Measurements from ENCODE around the gene GOLGA6B. TPM values are rescaled to one million over a fixed set of nuclear protein-coding genes. Genes with fewer than 3 reads are reported as not detected.
"Not testable (repeated sequence)": the region's sequence is repeated elsewhere in the genome, so short reads cannot be mapped to it uniquely, and the experiment has no call there.

GOLGA6B gene
- not detected in 2 replicates for total RNA-seq
- long read RNA-seq, result 0 reads

DNA sequence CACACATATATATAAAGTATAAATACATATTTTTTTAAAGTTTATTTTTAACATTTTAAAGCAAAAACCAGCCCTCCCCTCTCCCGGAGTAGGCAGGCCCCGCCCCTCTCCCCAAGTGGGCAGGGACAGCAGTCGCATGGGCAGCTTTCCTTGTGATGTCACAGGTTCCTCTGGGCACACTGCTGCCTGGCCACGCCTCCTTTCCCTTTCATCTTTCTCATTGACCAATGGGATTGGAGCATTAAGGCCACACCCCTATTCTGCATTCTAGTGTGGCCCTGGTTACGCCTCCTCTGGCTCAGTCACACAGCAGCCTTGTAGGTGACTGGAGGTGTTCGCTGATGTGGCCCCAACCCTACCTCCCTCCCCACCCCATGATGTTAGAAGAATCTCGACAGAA, at the start of gene GOLGA6B:
GOLGA6B (plus strand) TSS at position 301 of the 400 bp plus-strand sequence; CDS start at position 342, 41 bp downstream.
- not testable (repeated sequence) for H3K4me3 Mint-ChIP-seq (ENCODE audit: low read depth); H3K9me3 Mint-ChIP-seq (ENCODE audit: low read depth); H3K4me1 Mint-ChIP-seq (ENCODE audit: low read depth); H3K27me3 Mint-ChIP-seq; H3K36me3 Mint-ChIP-seq (ENCODE audit: insufficient read depth); DNase-seq (ENCODE audit: low spot score, unreplicated experiment); H3K27ac Mint-ChIP-seq

- Mint-ChIP-seq H3K9me3 (ENCODE audit: low read depth) (no peaks in the 10 kb centered on the region), H3K27me3 (peaks cover 3% of the 10 kb centered on the region), H3K36me3 (ENCODE audit: insufficient read depth) (no peaks in the 10 kb centered on the region), H3K4me1 (ENCODE audit: low read depth) (peaks cover 7% of the 10 kb centered on the region), H3K4me3 (ENCODE audit: low read depth) (no peak overlapping the region), H3K27ac (no peak overlapping the region)
- no peak for DNase-seq (ENCODE audit: low spot score, unreplicated experiment)
- no peak for TF ChIP-seq CTCF (IDR thresholded peaks at IDR 0.05; ENCODE audit: unreplicated experiment)
Observed at GRCh38 chr15:72604794-72605193, 49.7 kb upstream of the GOLGA6B start.

- H3K27ac Mint-ChIP-seq; H3K27me3 Mint-ChIP-seq; H3K9me3 Mint-ChIP-seq (ENCODE audit: low read depth); H3K36me3 Mint-ChIP-seq (ENCODE audit: insufficient read depth); H3K4me1 Mint-ChIP-seq (ENCODE audit: low read depth); H3K4me3 Mint-ChIP-seq (ENCODE audit: low read depth); DNase-seq (ENCODE audit: low spot score, unreplicated experiment): not testable (repeated sequence)
Observed at GRCh38 chr15:72608084-72608483, 46.4 kb upstream of the GOLGA6B start.

- Mint-ChIP-seq H3K4me3 (ENCODE audit: low read depth) (no peak overlapping the region), H3K27ac (no peak overlapping the region), H3K36me3 (ENCODE audit: insufficient read depth) (no peaks in the 10 kb centered on the region), H3K4me1 (ENCODE audit: low read depth) (no peaks in the 10 kb centered on the region), H3K27me3 (peaks cover 3% of the 10 kb centered on the region), H3K9me3 (ENCODE audit: low read depth) (no peaks in the 10 kb centered on the region)
- DNase-seq (ENCODE audit: low spot score, unreplicated experiment), result no peak
- TF ChIP-seq CTCF (IDR thresholded peaks at IDR 0.05; ENCODE audit: unreplicated experiment), result no peak
Observed at GRCh38 chr15:72609862-72610261, 44.6 kb upstream of the GOLGA6B start.

- H3K36me3 Mint-ChIP-seq (ENCODE audit: insufficient read depth); H3K4me3 Mint-ChIP-seq (ENCODE audit: low read depth); H3K4me1 Mint-ChIP-seq (ENCODE audit: low read depth); H3K9me3 Mint-ChIP-seq (ENCODE audit: low read depth); H3K27me3 Mint-ChIP-seq; H3K27ac Mint-ChIP-seq; DNase-seq (ENCODE audit: low spot score, unreplicated experiment): not testable (repeated sequence)
Observed at GRCh38 chr15:72612324-72612723, 42.2 kb upstream of the GOLGA6B start.

- no peaks in the 10 kb centered on the region for H3K9me3 Mint-ChIP-seq (ENCODE audit: low read depth)
- H3K4me1 Mint-ChIP-seq (ENCODE audit: low read depth), result no peaks in the 10 kb centered on the region
- H3K27ac Mint-ChIP-seq, result no peak overlapping the region
- no peaks in the 10 kb centered on the region for H3K36me3 Mint-ChIP-seq (ENCODE audit: insufficient read depth)
- no peak for TF ChIP-seq CTCF (IDR thresholded peaks at IDR 0.05; ENCODE audit: unreplicated experiment)
- H3K27me3 Mint-ChIP-seq, result no peaks in the 10 kb centered on the region
- DNase-seq (ENCODE audit: low spot score, unreplicated experiment), result no peak
- H3K4me3 Mint-ChIP-seq (ENCODE audit: low read depth), result no peak overlapping the region
Observed at GRCh38 chr15:72614810-72615532, 39.5 kb upstream of the GOLGA6B start.

- H3K36me3 Mint-ChIP-seq (ENCODE audit: insufficient read depth); H3K4me3 Mint-ChIP-seq (ENCODE audit: low read depth); H3K27ac Mint-ChIP-seq; H3K9me3 Mint-ChIP-seq (ENCODE audit: low read depth); DNase-seq (ENCODE audit: low spot score, unreplicated experiment); H3K27me3 Mint-ChIP-seq; H3K4me1 Mint-ChIP-seq (ENCODE audit: low read depth): not testable (repeated sequence)
Observed at GRCh38 chr15:72615533-72616233, 38.8 kb upstream of the GOLGA6B start.

All from progenitor cell of endocrine pancreas (in vitro differentiated cells).